ENCODE results near the gene RBMS3. TPM values are rescaled to one million over a fixed set of nuclear protein-coding genes. Genes with fewer than 3 reads are reported as not detected.
A peak's percentile ranks its signal among the peaks of the same experiment; 100 is the strongest.

RBMS3 gene
- total RNA-seq, 4 donors from 2014 or later, result 116 to 171 (median 152) TPM

DNA sequence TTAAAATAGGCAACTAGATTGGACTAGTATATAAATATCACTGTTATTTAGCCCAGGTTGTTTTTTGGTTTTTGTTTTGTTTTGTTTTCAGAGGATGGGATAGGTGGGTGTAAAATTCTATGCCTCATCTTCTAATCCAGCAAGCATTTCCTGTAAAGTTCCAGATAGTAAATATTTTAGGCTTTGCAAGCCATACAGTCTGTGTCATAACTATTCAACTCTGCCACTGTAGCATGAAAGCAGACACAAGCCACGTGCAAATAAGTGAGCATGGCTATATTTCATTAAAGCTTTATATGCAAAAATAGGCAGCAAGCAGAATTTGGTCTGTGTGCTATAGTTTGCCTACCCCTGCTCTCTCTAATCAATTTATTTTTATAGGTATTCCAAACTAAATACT is 668.3 kb downstream of the RBMS3 start:
- intact Hi-C loops (cut with DNase I), result no loop called here
- TF ChIP-seq POLR2A (IDR thresholded peaks at IDR 0.05), result no peak
- TF ChIP-seq, protein P1, sequence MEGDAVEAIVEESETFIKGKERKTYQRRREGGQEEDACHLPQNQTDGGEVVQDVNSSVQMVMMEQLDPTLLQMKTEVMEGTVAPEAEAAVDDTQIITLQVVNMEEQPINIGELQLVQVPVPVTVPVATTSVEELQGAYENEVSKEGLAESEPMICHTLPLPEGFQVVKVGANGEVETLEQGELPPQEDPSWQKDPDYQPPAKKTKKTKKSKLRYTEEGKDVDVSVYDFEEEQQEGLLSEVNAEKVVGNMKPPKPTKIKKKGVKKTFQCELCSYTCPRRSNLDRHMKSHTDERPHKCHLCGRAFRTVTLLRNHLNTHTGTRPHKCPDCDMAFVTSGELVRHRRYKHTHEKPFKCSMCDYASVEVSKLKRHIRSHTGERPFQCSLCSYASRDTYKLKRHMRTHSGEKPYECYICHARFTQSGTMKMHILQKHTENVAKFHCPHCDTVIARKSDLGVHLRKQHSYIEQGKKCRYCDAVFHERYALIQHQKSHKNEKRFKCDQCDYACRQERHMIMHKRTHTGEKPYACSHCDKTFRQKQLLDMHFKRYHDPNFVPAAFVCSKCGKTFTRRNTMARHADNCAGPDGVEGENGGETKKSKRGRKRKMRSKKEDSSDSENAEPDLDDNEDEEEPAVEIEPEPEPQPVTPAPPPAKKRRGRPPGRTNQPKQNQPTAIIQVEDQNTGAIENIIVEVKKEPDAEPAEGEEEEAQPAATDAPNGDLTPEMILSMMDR (IDR thresholded peaks at IDR 0.05), result no peak
- H3K27me3 ChIP-seq, result no peaks in the 10 kb centered on the region
- no peak overlapping the region for H3K27ac ChIP-seq
- DNase-seq, result no peak
- 60 to 84% methylated on average over 1 of the region's 1 CpG for WGBS, 2 donors
- H3K4me1 ChIP-seq, result peaks cover 0 to under 1% of the 10 kb centered on the region in 2 donors
- H3K4me3 ChIP-seq (replicated peaks in 1 of 3), result no peak overlapping the region
- no peaks in the 10 kb centered on the region for H3K9me3 ChIP-seq
- no peaks in the 10 kb centered on the region for H3K36me3 ChIP-seq

DNA sequence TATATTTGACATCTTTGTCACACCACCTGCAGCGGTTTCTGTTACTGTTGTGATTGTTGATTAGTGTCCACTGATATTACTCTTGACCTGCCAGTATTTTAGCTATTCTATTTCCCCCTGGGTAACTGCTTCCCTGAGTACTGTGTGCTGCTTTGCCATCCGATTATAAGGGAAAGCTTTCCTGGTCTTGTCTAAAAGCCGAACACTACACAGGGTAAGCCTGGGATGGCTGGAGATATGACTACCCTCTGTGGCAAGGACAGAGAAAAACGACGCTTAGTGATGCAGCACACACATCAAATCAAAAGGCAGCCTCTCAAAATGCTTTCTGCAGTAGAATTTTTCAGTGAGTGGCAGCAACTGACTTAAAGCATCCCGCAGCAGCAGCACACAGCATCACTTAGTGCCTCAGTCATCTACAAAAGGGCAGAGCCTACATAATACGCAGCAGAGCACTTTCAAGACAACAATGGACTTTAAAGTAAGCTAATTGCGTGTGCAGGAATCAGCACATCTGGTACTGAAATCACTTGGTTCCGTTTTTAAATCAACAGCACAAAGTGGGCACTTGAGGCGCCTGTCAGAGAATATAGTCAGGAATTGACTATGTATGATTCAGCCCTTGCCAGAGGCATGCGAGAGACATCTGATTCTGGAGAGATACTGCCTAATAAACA is 669.2 kb downstream of the RBMS3 start:
- H3K4me3 ChIP-seq (replicated peaks in 1 of 3), result no peak overlapping the region
- no peaks in the 10 kb centered on the region for H3K9me3 ChIP-seq
- intact Hi-C loops (cut with DNase I), result no loop called here
- no peak for DNase-seq
- H3K27ac ChIP-seq, result no peak overlapping the region
- peaks cover 0 to 10% of the 10 kb centered on the region in 2 donors for H3K4me1 ChIP-seq
- WGBS, 2 donors, result 80 to 85% methylated on average over 11 of the region's 11 CpGs
- TF ChIP-seq, protein P1 (IDR thresholded peaks at IDR 0.05), result no peak
- no peak for TF ChIP-seq POLR2A (IDR thresholded peaks at IDR 0.05)
- no peaks in the 10 kb centered on the region for H3K27me3 ChIP-seq
- H3K36me3 ChIP-seq, result no peaks in the 10 kb centered on the region

DNA sequence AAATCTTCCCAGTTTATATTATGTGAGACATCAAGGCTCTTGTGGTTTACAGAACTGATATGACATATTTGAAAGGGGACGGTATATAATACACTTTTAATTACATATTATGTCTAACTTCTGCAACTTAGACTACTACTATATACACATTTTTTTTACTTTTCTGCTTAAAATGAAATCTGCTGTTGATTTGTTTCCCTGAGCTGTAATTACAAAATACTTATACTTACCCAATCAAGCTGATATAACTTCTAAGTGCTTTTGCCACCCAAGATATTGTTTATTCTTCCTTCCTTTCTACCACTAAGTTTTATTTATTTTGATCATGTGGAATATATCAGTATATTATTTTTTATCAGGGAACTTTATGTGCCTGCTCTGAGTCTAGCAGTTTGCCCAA is 671.6 kb downstream of the RBMS3 start:
- H3K4me1 ChIP-seq, result peaks cover 9 to 20% of the 10 kb centered on the region in 2 donors
- no peak for DNase-seq
- no peak overlapping the region for H3K27ac ChIP-seq
- H3K27me3 ChIP-seq, result no peaks in the 10 kb centered on the region
- H3K36me3 ChIP-seq, result no peaks in the 10 kb centered on the region
- no peak overlapping the region for H3K4me3 ChIP-seq (replicated peaks in 1 of 3)
- 89 to 91% methylated on average over 1 of the region's 1 CpG for WGBS, 2 donors
- intact Hi-C loops (cut with DNase I), result no loop called here
- no peak for TF ChIP-seq POLR2A (IDR thresholded peaks at IDR 0.05)
- TF ChIP-seq, protein P1 (IDR thresholded peaks at IDR 0.05), result no peak
- no peaks in the 10 kb centered on the region for H3K9me3 ChIP-seq

DNA sequence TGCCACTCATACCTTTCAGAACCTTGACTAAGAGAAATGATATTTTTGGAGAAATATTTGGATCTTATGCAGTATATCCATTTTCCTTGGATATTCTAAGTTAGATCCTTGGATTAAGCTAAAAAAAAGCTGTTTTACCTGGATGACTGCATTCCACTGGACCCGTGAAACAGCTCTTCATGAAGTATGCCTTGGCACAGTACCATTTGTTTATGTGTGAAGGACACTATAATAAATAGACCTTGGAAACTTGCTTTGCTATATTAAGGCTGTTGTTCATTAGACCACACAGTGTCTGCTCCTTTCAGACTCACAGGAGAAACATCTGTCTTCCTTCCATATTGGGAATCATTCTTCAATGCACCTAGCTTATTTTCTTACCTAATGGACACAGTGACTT is 674.5 kb downstream of the RBMS3 start:
- Histone ChIP-seq H3K27ac (peak overlapping the region; percentile 42 to 67 (median 63)), H3K36me3 (no peaks in the 10 kb centered on the region), H3K27me3 (no peaks in the 10 kb centered on the region), H3K9me3 (no peaks in the 10 kb centered on the region), H3K4me1 (peaks cover 9 to 35% of the 10 kb centered on the region in 2 donors), H3K4me3 (replicated peaks in 1 of 3) (no peak overlapping the region)
- peak in 1 of 2 donors; percentile 20 for DNase-seq
- intact Hi-C loops (cut with DNase I), result no loop called here
- no peak for TF ChIP-seq POLR2A (IDR thresholded peaks at IDR 0.05)
- TF ChIP-seq, protein P1 (IDR thresholded peaks at IDR 0.05), result no peak
- WGBS, 2 donors, result 19 to 35% methylated on average over 1 of the region's 1 CpG

DNA sequence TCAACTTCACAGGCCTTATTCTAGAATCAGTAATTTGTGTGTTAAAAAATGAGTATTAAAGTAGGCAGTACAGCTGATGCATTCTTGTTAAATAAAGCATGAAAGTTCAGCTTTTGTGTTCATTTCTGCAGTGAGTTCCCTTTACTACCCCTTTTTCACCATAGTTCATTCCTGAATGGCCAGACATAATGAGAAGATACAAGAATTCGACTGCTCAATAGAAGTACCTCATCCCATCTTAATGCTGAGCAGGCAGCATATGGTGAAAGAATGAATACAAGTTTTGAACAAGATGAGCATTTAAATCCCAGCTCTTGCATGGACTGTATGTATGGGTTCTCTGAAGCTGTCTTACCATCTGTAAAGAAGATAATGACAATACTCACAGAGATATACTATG is 677.9 kb downstream of the RBMS3 start:
- no peaks in the 10 kb centered on the region for H3K9me3 ChIP-seq
- no peaks in the 10 kb centered on the region for H3K36me3 ChIP-seq
- H3K27me3 ChIP-seq, result no peaks in the 10 kb centered on the region
- intact Hi-C loops (cut with DNase I), result no loop called here
- no peak overlapping the region for H3K27ac ChIP-seq
- TF ChIP-seq, protein P1 (IDR thresholded peaks at IDR 0.05), result no peak
- 81 to 96% methylated on average over 1 of the region's 1 CpG for WGBS, 2 donors
- no peak for DNase-seq
- no peak overlapping the region for H3K4me3 ChIP-seq (replicated peaks in 1 of 3)
- peaks cover 9 to 35% of the 10 kb centered on the region in 2 donors for H3K4me1 ChIP-seq

All from thyroid gland (tissue), 4 donors.